OCI-LY1 (cell line): ENCODE data around the gene TTC21A.

ENCODE experiments used
- H2AFZ ChIP-seq: fragments of 200-600 bp; sonication (generic), shearing (Covaris generic); 2 replicates; pipeline ENCODE4 v1.6.0; 2014; ENCODE audit warnings: antibody characterized with exemption, mild to moderate bottlenecking, low read length
- H3F3A ChIP-seq: fragments of 200-600 bp; sonication (generic), shearing (Covaris generic); 2 replicates; pipeline ENCODE4 v1.6.0; 2014; ENCODE audit warnings: mild to moderate bottlenecking, antibody characterized with exemption, low read length, moderate library complexity; ENCODE audit not compliant: insufficient read depth
- H3K27ac ChIP-seq: fragments of 200-600 bp; sonication (generic); 2 replicates; pipeline ENCODE4 v1.5.1; 2014; ENCODE audit warnings: low read length, mixed run types, mild to moderate bottlenecking, low read depth; ENCODE audit not compliant: poor library complexity, severe bottlenecking
- H3K27me3 ChIP-seq: fragments of 200-600 bp; sonication (generic); 2 replicates; pipeline ENCODE4 v1.6.0; 2014; ENCODE audit warnings: antibody characterized with exemption, mild to moderate bottlenecking, low read length, moderate library complexity; ENCODE audit not compliant: insufficient read depth
- H3K36me3 ChIP-seq: fragments of 200-600 bp; sonication (generic); 2 replicates; pipeline ENCODE4 v1.6.1; 2014; ENCODE audit warnings: mild to moderate bottlenecking, antibody characterized with exemption, low read length, moderate library complexity, mixed read lengths; ENCODE audit not compliant: insufficient read depth
- H3K4me1 ChIP-seq: fragments of 200-600 bp; sonication (generic); 2 replicates; pipeline ENCODE4 v1.5.1; 2014; ENCODE audit warnings: mild to moderate bottlenecking, low read length, moderate library complexity; ENCODE audit not compliant: insufficient read depth, severe bottlenecking
- H3K4me2 ChIP-seq: fragments of 200-600 bp; sonication (generic), shearing (Covaris generic); 2 replicates; pipeline ENCODE4 v1.6.1; 2014; ENCODE audit warnings: low read length
- H3K4me3 ChIP-seq: fragments of 200-600 bp; sonication (generic); 2 replicates; pipeline ENCODE4 v1.5.1; 2014; ENCODE audit warnings: low read length, low read depth, mild to moderate bottlenecking, mixed read lengths; ENCODE audit not compliant: poor library complexity, severe bottlenecking
- H3K79me2 ChIP-seq: fragments of 200-600 bp; shearing (Covaris generic); 2 replicates; pipeline ENCODE4 v1.6.1; 2016; ENCODE audit warnings: mixed run types, low read length, mixed read lengths; ENCODE audit not compliant: insufficient read depth
- H3K9ac ChIP-seq: fragments of 200-600 bp; sonication (generic), shearing (Covaris generic); 2 replicates; pipeline ENCODE4 v1.6.1; 2014; ENCODE audit warnings: mild to moderate bottlenecking, low read length, mixed read lengths
- H3K9me2 ChIP-seq: fragments of 200-600 bp; sonication (generic), shearing (Covaris generic); 2 replicates; pipeline ENCODE4 v1.6.1; 2014; ENCODE audit warnings: low read depth, mild to moderate bottlenecking, low read length, mixed read lengths
- H3K9me3 ChIP-seq: fragments of 200-600 bp; shearing (Covaris generic); 2 replicates; pipeline ENCODE4 v1.6.1; 2014; ENCODE audit warnings: low read length, mixed read lengths
- H4K20me1 ChIP-seq: fragments of 200-600 bp; sonication (generic), shearing (Covaris generic); 2 replicates; pipeline ENCODE4 v1.6.0; 2016; ENCODE audit warnings: mild to moderate bottlenecking, low read length; ENCODE audit not compliant: insufficient read depth
- EZH2 ChIP-seq: fragments of 200-600 bp; sonication (generic), shearing (Covaris generic); IDR thresholded peaks from 2 replicates; pipeline ENCODE4 v1.8.0; 2017; ENCODE audit warnings: borderline replicate concordance, mixed run types, mild to moderate bottlenecking, antibody characterized with exemption, low read length, moderate library complexity, mixed read lengths
- TF ChIP-seq, protein P1 (sequence below): fragments of 200-600 bp; sonication (generic), shearing (Covaris generic); IDR thresholded peaks from 2 replicates; pipeline ENCODE4 v1.5.1; 2017; ENCODE audit warnings: mild to moderate bottlenecking, antibody characterized with exemption, low read length, moderate library complexity, mixed read lengths

The TTC21A gene

DNA sequence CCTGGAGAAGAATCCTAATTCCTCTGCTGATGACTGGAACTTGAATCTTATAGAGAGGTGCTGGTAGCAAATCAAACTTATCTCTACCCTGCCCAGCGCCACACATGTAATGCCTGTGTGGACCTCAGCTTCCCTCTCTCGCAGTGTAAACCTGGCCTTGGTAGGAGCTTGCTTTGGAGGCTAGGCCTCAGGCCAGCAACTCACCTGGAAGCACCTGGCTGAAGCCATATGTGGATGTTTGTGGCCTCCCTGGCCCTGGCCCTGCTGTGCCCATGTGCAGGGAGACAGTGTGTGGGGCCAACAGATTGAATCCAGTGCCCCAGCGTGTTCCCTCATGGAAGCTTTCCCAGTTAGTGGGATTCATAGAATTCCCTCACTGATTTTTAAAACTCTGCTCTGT lies 8.4 kb downstream of the TTC21A start:
- peaks cover 13% of the 10 kb centered on the region for H3K4me1 ChIP-seq
- no peaks in the 10 kb centered on the region for H4K20me1 ChIP-seq
- no peaks in the 10 kb centered on the region for H3K9me2 ChIP-seq
- no peaks in the 10 kb centered on the region for H3F3A ChIP-seq
- H3K4me3 ChIP-seq: no peak overlapping the region
- no peaks in the 10 kb centered on the region for H3K79me2 ChIP-seq
- H3K9ac ChIP-seq: no peak overlapping the region
- H3K27ac ChIP-seq: no peak overlapping the region
- no peaks in the 10 kb centered on the region for H3K27me3 ChIP-seq
- no peaks in the 10 kb centered on the region for H3K9me3 ChIP-seq
- H3K4me2 ChIP-seq: no peak overlapping the region
- TF ChIP-seq, protein P1, sequence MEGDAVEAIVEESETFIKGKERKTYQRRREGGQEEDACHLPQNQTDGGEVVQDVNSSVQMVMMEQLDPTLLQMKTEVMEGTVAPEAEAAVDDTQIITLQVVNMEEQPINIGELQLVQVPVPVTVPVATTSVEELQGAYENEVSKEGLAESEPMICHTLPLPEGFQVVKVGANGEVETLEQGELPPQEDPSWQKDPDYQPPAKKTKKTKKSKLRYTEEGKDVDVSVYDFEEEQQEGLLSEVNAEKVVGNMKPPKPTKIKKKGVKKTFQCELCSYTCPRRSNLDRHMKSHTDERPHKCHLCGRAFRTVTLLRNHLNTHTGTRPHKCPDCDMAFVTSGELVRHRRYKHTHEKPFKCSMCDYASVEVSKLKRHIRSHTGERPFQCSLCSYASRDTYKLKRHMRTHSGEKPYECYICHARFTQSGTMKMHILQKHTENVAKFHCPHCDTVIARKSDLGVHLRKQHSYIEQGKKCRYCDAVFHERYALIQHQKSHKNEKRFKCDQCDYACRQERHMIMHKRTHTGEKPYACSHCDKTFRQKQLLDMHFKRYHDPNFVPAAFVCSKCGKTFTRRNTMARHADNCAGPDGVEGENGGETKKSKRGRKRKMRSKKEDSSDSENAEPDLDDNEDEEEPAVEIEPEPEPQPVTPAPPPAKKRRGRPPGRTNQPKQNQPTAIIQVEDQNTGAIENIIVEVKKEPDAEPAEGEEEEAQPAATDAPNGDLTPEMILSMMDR: no peak
- no peak for TF ChIP-seq EZH2
- H3K36me3 ChIP-seq: no peaks in the 10 kb centered on the region
- H2AFZ ChIP-seq: no peak overlapping the region

DNA sequence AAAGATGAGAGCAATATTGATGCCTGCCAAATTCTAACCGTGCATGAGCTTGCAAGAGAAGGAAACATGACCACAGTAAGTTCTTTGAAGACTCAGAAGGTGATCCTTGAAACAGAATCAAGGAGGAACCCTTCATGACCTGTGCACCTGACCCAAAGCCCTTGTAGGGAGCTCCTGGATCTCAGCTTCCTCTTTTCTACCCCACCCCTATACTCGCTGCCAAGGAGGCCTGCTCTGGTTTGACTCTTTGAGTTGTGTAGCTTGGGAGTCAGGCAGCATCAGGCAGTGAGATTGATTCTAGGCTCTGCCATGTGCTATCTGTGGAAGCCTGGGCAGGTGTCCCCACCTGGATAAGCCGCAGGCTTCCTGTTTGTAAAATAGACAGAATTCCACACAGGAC lies 10.6 kb downstream of the TTC21A start:
- no peaks in the 10 kb centered on the region for H3K9me3 ChIP-seq

DNA sequence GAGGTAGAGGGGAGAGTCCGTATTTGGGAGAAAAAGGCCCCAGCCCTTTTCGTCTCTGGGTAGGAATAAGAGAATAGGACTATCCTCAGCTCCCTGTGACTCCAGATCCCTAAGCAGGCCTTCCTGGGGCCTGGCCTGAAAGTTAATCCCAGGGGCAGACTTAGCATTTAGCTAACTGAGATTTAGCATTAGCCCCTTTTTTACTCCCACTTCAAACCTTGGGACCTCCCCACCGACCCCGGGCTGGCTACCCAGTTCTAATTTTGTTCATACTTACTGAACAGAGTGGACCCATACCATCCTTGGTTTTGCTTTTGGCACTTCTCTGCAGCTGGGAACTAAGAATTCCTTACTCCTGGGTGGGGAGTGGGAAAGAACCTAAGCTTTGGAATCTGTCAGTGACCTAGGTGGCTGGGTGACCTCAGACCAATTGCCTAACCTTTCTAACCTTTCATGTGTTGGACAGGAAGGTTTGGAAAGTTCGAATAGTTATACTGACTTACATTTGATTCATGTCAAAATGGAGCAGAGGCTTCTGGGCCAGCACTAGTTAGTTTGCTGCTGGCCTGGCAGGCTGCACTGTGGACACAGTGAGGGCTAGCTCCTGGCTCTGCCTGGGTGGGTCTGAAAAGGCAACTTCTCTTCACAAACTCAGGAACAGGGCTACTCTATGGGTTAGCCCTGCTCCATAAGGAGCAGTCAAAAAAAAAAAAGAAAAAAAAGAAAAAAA lies 11.6 kb downstream of the TTC21A start:
- no peak overlapping the region for H2AFZ ChIP-seq
- H3F3A ChIP-seq: no peaks in the 10 kb centered on the region
- H3K9ac ChIP-seq: no peak overlapping the region
- no peaks in the 10 kb centered on the region for H3K9me3 ChIP-seq
- no peak overlapping the region for H3K27ac ChIP-seq
- H3K36me3 ChIP-seq: no peaks in the 10 kb centered on the region
- no peaks in the 10 kb centered on the region for H3K79me2 ChIP-seq
- H3K4me3 ChIP-seq: no peak overlapping the region
- no peaks in the 10 kb centered on the region for H3K9me2 ChIP-seq
- H3K4me1 ChIP-seq: peaks cover 45% of the 10 kb centered on the region
- H4K20me1 ChIP-seq: no peaks in the 10 kb centered on the region
- no peak overlapping the region for H3K4me2 ChIP-seq
- H3K27me3 ChIP-seq: no peaks in the 10 kb centered on the region
- TF ChIP-seq, protein P1: no peak
- no peak for TF ChIP-seq EZH2

More for the DNA sequence above, 10.6 kb downstream of the TTC21A start:
- Histone ChIP-seq H3K4me3 (no peak overlapping the region), H3K4me2 (no peak overlapping the region), H3F3A (no peaks in the 10 kb centered on the region), H4K20me1 (no peaks in the 10 kb centered on the region), H2AFZ (no peak overlapping the region), H3K27me3 (no peaks in the 10 kb centered on the region), H3K36me3 (no peaks in the 10 kb centered on the region), H3K9ac (no peak overlapping the region), H3K9me2 (no peaks in the 10 kb centered on the region), H3K27ac (no peak overlapping the region), H3K4me1 (peaks cover 35% of the 10 kb centered on the region), H3K79me2 (no peaks in the 10 kb centered on the region)
- TF ChIP-seq EZH2: no peak
- TF ChIP-seq, protein P1: no peak
